ENCODE measurements around the gene TUBG2.

TUBG2 gene

GRCh38 chr17:42697108-42697811 lies 38.2 kb downstream of the TUBG2 start:
- DNase-seq (ENCODE audit: low read depth) = no peak

GRCh38 chr17:42698736-42699414 lies 39.8 kb downstream of the TUBG2 start:
- no peak for DNase-seq (ENCODE audit: low read depth)

GRCh38 chr17:42699415-42699740 lies 40.3 kb downstream of the TUBG2 start:
- DNase-seq (ENCODE audit: low read depth) = no peak

GRCh38 chr17:42700586-42701289 lies 41.7 kb downstream of the TUBG2 start:
- no peak for DNase-seq (ENCODE audit: low read depth)

GRCh38 chr17:42702446-42702845 lies 43.4 kb downstream of the TUBG2 start:
- DNase-seq (ENCODE audit: low read depth) = no peak

GRCh38 chr17:42704490-42704836 lies 45.4 kb downstream of the TUBG2 start:
- DNase-seq (ENCODE audit: low read depth) = no peak

GRCh38 chr17:42704837-42705494 lies 45.9 kb downstream of the TUBG2 start:
- no peak for DNase-seq (ENCODE audit: low read depth)

- peak; percentile 15 for DNase-seq (ENCODE audit: low read depth)
Observed at GRCh38 chr17:42706732-42707131, 47.6 kb downstream of the TUBG2 start.

GRCh38 chr17:42708588-42708987 lies 49.5 kb downstream of the TUBG2 start:
- no peak for DNase-seq (ENCODE audit: low read depth)

GRCh38 chr17:42709561-42709960 lies 50.5 kb downstream of the TUBG2 start:
- no peak for DNase-seq (ENCODE audit: low read depth)
